NAMALWA (cell line): ENCODE measurements around the gene EFEMP2.

Experiments
- DNase-seq: peaks from one replicate; pipeline ENCODE4 v3.0.0-alpha.2; 2015; ENCODE audit warnings: low spot score

The EFEMP2 gene

GRCh38 chr11:65900125-65900898 is 27.7 kb upstream of the EFEMP2 start, which contains the start of gene FOSL1:
FOSL1 (minus strand) TSS chr11:65900388; CDS start chr11:65900339, 49 bp downstream.
- peak; percentile 81 for DNase-seq

GRCh38 chr11:65899356-65900124 is 26.9 kb upstream of the EFEMP2 start:
- DNase-seq: no peak

GRCh38 chr11:65898656-65899355 is 26.2 kb upstream of the EFEMP2 start:
- DNase-seq: no peak

DNA sequence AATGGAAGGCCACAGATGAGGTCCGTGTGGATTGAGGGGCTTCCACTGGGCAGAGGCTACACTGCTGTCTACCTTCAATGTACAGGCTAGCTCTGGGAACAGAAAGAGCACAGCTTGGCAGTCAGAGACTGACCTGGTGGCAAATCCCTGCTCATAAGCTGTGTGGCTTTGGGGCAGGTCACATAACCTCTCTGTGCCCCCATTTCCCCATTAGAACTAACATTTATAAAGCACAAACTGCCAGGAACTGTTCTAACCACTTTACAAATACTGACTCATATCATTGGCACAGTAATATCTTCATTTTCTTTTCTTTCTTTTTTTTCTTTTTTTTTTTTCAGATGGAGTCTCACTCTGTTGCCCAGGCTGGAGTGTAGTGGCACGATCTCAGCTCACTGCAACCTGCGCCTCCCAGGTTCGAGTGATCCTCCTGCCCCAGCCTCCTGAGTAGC is 24.4 kb upstream of the EFEMP2 start:
- no peak for DNase-seq

DNA sequence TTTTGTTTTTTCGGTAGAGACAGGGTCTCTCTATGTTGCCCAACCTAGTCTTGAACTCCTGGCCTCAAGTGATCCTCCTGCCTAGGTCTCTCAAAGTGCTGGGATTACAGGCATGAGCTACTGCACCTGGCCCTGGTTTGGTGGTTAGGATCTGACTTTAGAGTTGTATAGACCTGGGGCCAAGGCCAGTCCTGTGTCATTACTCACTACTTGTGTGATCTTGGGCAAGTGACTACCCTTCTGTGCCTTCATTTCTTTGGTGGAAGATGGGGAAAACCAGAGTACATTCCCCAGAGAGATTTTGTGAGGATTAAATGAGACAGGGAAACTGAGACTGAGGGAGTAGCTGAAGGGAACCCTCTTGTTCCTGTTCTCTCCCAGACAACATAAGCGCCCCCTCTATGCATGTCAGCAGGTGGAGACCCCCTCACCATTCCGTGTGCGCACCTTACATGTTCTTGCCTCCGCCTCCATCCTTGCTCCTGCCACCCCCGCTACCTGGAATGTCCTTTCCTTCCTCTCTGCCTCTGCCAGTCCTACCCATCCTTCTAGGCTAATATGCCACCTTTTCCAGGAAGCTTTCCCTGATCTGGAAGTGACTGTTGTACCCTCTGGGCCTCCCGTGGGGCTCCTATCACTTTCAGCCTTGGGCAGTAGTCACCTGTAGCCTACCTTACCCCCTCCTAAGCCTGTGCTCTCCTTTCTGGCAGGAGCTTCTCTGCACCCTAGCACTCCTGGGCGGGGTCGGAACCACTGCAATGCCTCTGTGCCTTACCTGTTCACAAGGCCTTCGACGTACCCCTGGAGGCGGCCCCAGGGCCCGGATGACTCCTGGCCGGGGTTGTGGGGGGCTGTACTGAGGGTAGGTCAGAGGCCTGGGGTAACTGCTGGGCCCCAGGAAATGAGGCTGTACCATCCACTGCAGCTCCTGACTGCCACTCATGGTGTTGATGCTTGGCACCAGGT is 23.7 kb upstream of the EFEMP2 start:
- no peak for DNase-seq

DNA sequence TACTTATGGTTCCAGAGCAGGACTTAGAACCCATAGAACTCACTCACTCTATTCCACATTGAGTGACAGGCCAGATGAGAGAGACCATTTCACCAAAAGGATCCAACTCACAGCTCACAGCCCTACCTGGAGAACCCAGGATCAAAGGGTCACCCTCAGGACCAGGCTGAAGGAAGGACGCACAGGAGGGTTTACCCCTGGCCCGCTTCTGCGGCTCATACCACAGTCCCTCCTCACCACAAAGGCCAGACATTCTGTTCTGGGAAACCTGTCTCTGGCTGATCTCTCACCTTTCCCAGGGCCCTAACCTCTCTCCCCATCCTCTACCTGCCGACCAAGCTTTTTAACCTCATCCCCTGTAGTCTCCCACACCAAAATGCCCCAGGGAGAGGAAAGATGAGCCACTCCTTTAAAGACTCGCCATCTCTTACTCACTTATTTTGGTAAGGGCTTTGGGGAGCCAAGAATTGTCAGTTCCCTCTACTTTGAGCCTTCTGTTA is 22.9 kb upstream of the EFEMP2 start:
- DNase-seq: no peak

DNA sequence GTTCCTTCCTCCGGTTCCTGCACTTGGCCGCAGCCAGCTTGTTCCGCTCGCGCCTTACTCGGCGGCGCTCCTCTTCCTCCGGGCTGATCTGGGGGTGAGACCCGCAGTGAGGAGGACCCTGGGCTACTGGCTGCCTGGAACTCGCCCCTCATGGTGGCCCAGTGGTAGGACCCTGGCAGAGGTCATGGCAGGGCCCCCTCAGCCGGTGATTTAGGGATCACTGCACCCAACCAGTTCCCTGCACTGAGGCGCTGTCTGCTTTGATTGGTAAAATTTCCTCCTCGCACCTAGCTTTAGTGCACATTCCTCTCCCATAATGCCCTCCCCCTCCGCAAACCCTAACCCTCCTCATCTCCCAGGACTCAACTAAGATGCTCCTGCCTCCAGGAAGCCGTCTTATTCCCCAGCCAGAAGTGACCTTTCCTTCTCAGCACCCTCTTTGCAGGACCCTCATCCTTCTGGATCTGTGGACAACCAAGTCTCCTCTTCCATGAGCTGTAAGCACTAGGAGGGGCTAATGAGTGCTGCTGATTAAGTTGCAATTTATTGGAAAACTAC is 21.5 kb upstream of the EFEMP2 start:
- DNase-seq: no peak

DNA sequence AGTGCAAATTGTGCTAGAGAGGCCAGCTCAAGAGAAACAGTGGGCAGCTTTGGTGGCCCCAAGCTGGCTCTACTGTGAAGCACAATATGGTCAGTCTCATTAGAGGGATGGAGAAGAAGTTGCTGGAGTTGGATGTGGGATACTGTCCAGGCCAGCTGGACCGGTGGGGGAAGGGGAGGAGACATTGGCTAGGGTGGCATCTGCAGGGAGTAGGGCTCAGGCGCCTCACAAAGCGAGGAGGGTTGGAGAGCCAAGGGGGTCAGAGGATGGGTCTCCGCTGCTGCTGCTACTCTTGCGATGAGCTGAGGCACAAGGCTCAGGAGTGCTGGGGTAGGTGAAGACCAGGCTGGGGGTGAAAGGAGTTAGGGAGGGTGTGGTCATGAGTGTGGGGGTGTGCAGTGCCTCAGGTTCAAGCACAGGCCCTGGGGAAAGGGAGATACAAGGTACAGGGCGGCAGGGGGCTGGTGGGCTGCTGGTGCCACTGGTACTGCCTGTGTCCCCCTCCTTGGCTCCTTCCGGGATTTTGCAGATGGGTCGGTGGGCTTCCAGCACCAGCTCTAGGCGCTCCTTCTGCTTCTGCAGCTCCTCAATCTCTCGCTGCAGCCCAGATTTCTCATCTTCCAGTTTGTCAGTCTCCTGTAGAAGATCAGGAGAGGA is 20.2 kb upstream of the EFEMP2 start:
- DNase-seq: no peak

DNA sequence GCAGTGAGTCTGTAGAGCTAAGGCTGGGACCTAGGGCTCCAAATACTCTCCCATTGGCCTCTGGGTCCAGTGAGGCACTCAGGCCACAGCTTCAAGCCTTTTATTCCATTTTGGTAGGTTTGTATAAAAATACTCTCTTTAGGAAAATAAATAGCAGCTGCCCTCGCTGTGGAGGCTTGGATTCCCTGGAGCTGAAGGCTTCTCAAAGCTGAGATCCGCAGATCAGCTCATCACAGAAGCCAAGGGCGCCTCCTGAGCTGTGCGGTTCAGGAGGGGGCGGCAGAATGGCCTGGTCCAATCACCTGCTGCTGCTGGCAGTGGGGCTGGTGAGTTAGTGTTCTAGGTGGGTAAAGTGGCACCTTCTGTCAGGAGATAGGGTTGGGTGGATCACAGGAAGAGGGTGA is 19.5 kb upstream of the EFEMP2 start:
- DNase-seq: peak; percentile 38

- DNase-seq: peak; percentile 69
These were observed 18.9 kb upstream of the EFEMP2 start for GRCh38 chr11:65891219-65892136.

DNA sequence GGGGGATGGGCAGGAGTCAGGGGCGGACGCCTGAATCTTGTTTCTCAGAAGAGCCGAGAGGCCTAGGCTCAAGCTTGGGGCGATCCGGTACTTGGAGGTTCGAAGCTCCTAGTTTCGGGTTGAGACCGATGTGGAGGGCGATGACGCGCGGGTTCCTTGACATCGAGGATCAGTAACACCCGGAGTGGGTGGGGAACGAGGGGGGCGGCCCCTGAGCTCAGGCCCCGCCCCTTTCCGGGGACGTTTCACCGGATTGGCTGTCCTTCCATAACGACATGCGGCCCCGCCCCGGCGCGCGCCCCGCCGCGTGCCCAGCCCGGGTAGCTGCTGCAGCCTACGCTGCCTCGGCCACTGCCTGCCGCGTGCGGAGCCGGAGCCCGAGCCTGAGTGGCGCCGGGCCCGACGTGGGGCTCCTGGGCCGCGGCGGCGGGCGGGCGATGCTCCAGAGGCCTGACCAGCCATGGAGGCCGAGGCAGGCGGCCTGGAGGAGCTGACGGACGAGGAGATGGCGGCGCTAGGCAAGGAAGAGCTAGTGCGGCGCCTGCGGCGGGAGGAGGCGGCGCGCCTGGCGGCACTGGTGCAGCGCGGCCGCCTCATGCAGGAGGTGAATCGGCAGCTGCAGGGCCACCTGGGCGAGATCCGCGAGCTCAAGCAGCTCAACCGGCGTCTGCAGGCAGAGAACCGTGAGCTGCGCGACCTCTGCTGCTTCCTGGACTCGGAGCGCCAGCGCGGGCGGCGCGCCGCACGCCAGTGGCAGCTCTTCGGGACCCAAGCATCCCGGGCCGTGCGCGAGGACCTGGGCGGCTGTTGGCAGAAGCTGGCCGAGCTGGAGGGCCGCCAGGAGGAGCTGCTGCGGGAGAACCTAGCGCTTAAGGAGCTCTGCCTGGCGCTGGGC is 18.0 kb upstream of the EFEMP2 start, which contains the start of gene CCDC85B:
CCDC85B (plus strand) TSS at position 350 of the 895 bp plus-strand sequence; CDS start at position 461, 111 bp downstream.
- DNase-seq: peak; percentile 97

GRCh38 chr11:65888163-65888814 is 15.7 kb upstream of the EFEMP2 start, which contains the start of gene FIBP:
FIBP (minus strand) TSS chr11:65888471; CDS start chr11:65888418, 53 bp downstream.
- DNase-seq: peak; percentile 96

DNA sequence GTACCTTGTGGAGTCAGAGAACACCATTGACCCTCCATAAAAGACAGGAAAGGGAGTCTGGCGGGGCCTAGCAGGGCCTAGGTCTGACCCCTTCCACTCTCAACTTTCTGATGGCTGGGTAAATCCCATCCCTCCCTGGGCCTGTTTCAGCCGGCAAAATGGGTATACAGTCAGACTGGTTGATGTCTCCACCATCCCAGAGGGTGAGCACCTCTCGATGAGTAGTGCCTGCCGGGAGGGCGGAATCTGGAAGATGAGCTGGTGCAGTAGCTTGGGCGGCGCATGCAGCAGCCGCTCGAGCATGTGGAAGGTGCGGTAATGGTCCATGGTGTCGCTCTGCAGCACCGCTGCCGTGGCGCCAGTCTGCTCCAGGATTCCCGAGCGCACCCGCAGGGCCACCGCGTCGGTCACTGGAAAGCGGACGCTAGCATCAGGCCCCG is 15.1 kb upstream of the EFEMP2 start:
- peak; percentile 44 for DNase-seq

DNA sequence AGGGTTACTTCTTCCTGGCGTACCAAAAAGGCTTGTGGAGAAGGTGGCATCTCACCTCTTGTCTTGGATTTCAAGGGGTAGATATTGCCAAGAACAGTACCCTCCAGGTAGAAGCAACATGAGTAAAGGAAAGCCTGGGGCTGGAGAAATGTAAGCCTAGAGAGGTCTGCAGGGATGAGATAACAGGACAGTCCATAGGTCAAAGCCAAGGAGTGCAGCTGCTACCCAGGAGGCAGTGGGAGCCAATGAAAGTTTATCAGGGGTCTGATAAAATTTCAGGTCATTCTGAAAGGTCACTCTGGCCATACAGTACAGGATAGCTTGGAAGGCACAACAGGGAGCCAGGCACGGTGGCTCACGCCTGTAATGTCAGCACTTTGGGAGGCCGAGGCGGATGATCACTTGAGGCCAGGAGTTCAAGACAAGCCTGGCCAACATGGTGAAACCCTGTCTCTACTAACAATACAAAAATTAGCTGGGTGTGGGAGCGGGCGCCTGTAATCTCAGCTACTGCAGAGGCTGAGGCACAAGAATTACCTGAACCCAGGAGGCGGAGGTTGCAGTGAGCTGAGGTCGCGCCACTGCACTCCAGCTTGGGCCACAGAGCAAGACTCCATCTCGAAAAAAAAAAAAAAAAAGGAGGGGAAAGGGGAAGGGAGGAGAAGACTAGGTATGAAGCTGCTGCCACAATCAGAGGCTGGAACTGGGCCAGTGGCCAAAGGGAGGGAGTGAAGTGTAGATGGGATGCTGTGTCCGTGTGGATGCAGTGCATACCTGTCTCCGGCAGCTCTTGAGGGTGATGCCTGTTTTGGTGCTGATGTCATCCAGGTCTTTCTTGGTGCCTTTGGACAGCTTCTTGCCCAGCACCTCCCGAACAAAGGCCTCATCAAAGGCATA is 14.5 kb upstream of the EFEMP2 start:
- no peak for DNase-seq

DNA sequence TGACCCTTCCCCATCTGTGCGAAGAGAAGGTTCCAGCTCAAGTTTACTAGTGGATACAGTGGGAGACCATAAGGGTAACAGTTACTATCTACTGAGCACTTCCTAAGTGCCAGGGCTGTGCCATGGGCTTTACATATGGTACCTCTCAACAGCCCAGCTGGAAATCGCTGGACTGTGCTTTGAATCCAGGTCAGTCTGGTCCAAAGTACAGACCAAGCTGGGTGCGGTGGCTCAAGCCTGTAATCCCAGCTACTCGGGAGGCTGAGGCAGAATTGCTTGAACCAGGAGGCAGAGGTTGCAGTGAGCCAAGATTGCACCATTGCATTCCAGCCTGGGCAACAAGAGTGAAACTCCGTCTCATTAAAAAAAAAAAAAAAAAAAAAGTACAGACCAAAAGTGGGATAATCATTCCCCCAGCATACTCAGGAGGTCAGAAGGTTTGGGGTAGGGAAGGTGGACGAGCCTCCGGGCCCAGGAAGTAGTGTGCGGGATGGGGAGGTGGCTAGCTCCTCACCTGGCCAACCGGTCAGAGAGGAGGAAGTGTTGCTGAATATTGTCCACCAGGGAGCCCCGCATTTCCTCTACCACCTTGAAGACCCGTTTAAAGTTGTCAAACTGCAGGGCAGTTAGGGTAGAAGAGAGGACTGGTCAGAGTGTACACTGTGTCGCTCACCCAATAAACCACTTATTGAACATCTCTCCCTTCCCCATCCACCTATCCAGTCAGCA is 13.4 kb upstream of the EFEMP2 start:
- no peak for DNase-seq

DNA sequence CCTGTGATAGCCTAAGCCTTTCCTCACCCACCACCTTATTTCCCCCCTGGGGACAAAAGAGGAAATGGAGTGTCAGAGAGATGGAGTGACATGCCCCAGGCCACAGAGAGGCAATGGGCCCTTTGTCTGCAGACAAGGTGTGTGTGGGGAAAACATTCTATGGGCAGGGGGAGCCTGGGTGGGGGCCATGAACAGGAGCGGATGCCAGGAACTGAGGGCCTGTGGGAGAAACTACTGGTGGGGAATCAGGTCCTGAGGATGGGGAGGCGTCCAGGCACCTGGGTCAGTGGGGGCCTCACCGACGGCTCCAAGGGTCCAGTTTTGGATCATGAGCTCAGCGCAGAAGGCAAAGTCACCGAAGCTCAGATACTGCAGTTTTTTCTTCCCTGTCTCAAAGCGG is 12.6 kb upstream of the EFEMP2 start:
- DNase-seq: no peak
